ENCODE results near the gene MRPL21. TPM values are rescaled to one million over a fixed set of nuclear protein-coding genes. Genes with fewer than 3 reads are reported as not detected.

Gene MRPL21
- total and polyA plus RNA-seq, 2 of the 13 experiments (the other 11 are each of a cell fraction or from before 2014, with no cell fraction given) = 61.5 to 100 TPM

DNA sequence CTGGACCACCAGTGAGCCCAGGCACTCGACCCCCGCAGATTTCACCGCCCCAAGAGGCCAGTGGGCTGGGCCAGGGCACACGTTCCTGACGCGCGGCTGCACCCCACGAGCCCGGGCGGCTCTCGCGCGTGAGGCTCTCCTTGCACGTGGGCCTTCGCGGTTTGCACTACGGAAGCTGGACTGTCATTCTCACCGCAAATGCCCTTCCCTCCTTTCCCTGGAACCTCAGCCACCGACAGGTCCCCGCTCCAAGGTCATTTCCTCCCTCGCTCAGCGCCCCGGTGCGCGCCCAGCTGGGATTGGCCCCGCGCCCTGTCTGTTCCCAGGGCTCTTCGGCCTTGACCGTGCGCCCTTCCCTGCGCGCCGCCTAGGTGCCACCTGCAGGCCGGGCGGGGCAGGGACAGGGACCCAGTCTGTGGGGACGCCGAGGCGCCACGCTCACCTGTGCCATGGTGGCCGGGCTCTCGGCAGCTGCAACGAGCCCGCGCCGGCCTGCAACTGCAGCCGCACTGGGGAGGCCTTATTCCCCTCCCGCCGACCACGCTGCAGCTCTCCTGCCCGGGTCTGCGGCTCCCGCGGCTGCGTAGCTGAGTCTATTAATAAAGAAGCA lies 59.8 kb downstream of the MRPL21 start (continued):
- no peak for TF ChIP-seq SETDB1 (CRISPR knock-in tag; IDR thresholded peaks at IDR 0.05; ENCODE audit: borderline replicate concordance)
- TF ChIP-seq, protein P1, sequence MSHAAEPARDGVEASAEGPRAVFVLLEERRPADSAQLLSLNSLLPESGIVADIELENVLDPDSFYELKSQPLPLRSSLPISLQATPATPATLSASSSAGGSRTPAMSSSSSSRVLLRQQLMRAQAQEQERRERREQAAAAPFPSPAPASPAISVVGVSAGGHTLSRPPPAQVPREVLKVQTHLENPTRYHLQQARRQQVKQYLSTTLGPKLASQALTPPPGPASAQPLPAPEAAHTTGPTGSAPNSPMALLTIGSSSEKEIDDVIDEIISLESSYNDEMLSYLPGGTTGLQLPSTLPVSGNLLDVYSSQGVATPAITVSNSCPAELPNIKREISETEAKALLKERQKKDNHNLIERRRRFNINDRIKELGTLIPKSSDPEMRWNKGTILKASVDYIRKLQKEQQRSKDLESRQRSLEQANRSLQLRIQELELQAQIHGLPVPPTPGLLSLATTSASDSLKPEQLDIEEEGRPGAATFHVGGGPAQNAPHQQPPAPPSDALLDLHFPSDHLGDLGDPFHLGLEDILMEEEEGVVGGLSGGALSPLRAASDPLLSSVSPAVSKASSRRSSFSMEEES (CRISPR knock-in tag; IDR thresholded peaks at IDR 0.05) = peak; percentile 76
- 0 out of 2 replicates have a peak, but pooled peaks have one; percentile 23 for TF ChIP-seq HMG20B (CRISPR knock-in tag; conservative IDR thresholded peaks at IDR 0.05)
- TF ChIP-seq, protein P2, sequence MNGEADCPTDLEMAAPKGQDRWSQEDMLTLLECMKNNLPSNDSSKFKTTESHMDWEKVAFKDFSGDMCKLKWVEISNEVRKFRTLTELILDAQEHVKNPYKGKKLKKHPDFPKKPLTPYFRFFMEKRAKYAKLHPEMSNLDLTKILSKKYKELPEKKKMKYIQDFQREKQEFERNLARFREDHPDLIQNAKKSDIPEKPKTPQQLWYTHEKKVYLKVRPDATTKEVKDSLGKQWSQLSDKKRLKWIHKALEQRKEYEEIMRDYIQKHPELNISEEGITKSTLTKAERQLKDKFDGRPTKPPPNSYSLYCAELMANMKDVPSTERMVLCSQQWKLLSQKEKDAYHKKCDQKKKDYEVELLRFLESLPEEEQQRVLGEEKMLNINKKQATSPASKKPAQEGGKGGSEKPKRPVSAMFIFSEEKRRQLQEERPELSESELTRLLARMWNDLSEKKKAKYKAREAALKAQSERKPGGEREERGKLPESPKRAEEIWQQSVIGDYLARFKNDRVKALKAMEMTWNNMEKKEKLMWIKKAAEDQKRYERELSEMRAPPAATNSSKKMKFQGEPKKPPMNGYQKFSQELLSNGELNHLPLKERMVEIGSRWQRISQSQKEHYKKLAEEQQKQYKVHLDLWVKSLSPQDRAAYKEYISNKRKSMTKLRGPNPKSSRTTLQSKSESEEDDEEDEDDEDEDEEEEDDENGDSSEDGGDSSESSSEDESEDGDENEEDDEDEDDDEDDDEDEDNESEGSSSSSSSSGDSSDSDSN (CRISPR knock-in tag; IDR thresholded peaks at IDR 0.05) = peak; percentile 80
- TF ChIP-seq MTF1 (CRISPR knock-in tag; IDR thresholded peaks at IDR 0.05) = no peak
- 0 out of 2 replicates have a peak, but pooled peaks have one; percentile 25 for TF ChIP-seq MIER2 (CRISPR knock-in tag; IDR thresholded peaks at IDR 0.05)
- no peak for TF ChIP-seq CBX2 (IDR thresholded peaks at IDR 0.05; ENCODE audit: low read depth, low read length)
- no peak for TF ChIP-seq CBX2 (CRISPR knock-in tag; IDR thresholded peaks at IDR 0.05; ENCODE audit: low read depth)
- TF ChIP-seq, protein P3, sequence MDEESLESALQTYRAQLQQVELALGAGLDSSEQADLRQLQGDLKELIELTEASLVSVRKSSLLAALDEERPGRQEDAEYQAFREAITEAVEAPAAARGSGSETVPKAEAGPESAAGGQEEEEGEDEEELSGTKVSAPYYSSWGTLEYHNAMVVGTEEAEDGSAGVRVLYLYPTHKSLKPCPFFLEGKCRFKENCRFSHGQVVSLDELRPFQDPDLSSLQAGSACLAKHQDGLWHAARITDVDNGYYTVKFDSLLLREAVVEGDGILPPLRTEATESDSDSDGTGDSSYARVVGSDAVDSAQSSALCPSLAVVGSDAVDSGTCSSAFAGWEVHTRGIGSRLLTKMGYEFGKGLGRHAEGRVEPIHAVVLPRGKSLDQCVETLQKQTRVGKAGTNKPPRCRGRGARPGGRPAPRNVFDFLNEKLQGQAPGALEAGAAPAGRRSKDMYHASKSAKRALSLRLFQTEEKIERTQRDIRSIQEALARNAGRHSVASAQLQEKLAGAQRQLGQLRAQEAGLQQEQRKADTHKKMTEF (CRISPR knock-in tag; IDR thresholded peaks at IDR 0.05) = peak; percentile 77; the same call in 1 of the 2 replicates
- TF ChIP-seq FOXK2 (IDR thresholded peaks at IDR 0.05) = no peak
- TF ChIP-seq ZNF430 (CRISPR knock-in tag; IDR thresholded peaks at IDR 0.05) = peak; percentile 78; the same call in 1 of the 2 replicates
- TF ChIP-seq BRD4 (CRISPR knock-in tag; IDR thresholded peaks at IDR 0.05) = no peak
- no peak for TF ChIP-seq SSRP1 (CRISPR knock-in tag; IDR thresholded peaks at IDR 0.05)
- TF ChIP-seq, protein P4, sequence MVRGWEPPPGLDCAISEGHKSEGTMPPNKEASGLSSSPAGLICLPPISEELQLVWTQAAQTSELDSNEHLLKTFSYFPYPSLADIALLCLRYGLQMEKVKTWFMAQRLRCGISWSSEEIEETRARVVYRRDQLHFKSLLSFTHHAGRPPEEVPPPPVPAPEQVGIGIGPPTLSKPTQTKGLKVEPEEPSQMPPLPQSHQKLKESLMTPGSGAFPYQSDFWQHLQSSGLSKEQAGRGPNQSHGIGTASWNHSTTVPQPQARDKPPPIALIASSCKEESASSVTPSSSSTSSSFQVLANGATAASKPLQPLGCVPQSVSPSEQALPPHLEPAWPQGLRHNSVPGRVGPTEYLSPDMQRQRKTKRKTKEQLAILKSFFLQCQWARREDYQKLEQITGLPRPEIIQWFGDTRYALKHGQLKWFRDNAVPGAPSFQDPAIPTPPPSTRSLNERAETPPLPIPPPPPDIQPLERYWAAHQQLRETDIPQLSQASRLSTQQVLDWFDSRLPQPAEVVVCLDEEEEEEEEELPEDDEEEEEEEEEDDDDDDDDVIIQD (CRISPR knock-in tag; IDR thresholded peaks at IDR 0.05; ENCODE audit: low read depth) = peak; percentile 59
- TF ChIP-seq FLYWCH1 (CRISPR knock-in tag; IDR thresholded peaks at IDR 0.05) = no peak
- peak; percentile 34; the same call in 1 of the 2 replicates for TF ChIP-seq ZNF619 (CRISPR knock-in tag; IDR thresholded peaks at IDR 0.05)
- TF ChIP-seq ZMYM2 (CRISPR knock-in tag; IDR thresholded peaks at IDR 0.05) = peak; percentile 96; the same call in 1 of the 2 replicates
- TF ChIP-seq SAP130 (CRISPR knock-in tag; IDR thresholded peaks at IDR 0.05; ENCODE audit: low read depth) = peak; percentile 89
- peak; percentile 81 for TF ChIP-seq HNF4A (CRISPR knock-in tag; IDR thresholded peaks at IDR 0.05)
- TF ChIP-seq STAT5B (CRISPR knock-in tag; IDR thresholded peaks at IDR 0.05) = no peak
- TF ChIP-seq ZNF777 (CRISPR knock-in tag; IDR thresholded peaks at IDR 0.05) = peak; percentile 54
- peak; percentile 51 for TF ChIP-seq HNRNPLL (IDR thresholded peaks at IDR 0.05; ENCODE audit: low read depth, low read length, poor library complexity, severe bottlenecking)
- no peak for TF ChIP-seq CHCHD3 (CRISPR knock-in tag; IDR thresholded peaks at IDR 0.05)
- peak; percentile 76; the same call in 1 of the 2 replicates for TF ChIP-seq ZNF24 (IDR thresholded peaks at IDR 0.05)
- no peak for TF ChIP-seq RFXAP (CRISPR knock-in tag; IDR thresholded peaks at IDR 0.05; ENCODE audit: borderline replicate concordance)

All from HepG2 (cell line).